22Rv1 (cell line): ENCODE measurements around the gene MAP2K7.
A peak's percentile ranks its signal among the peaks of the same experiment; 100 is the strongest.

Source experiments
- ZFX ChIP-seq: fragments of 450-650 bp; IDR thresholded peaks from 2 replicates; pipeline ENCODE4 v1.6.1; 2017; ENCODE audit warnings: antibody characterized with exemption, borderline replicate concordance
- TF ChIP-seq, protein P1 (sequence below): fragments of 450-650 bp; IDR thresholded peaks from 2 replicates; pipeline ENCODE4 v1.5.1; 2017; ENCODE audit warnings: mild to moderate bottlenecking

DNA sequence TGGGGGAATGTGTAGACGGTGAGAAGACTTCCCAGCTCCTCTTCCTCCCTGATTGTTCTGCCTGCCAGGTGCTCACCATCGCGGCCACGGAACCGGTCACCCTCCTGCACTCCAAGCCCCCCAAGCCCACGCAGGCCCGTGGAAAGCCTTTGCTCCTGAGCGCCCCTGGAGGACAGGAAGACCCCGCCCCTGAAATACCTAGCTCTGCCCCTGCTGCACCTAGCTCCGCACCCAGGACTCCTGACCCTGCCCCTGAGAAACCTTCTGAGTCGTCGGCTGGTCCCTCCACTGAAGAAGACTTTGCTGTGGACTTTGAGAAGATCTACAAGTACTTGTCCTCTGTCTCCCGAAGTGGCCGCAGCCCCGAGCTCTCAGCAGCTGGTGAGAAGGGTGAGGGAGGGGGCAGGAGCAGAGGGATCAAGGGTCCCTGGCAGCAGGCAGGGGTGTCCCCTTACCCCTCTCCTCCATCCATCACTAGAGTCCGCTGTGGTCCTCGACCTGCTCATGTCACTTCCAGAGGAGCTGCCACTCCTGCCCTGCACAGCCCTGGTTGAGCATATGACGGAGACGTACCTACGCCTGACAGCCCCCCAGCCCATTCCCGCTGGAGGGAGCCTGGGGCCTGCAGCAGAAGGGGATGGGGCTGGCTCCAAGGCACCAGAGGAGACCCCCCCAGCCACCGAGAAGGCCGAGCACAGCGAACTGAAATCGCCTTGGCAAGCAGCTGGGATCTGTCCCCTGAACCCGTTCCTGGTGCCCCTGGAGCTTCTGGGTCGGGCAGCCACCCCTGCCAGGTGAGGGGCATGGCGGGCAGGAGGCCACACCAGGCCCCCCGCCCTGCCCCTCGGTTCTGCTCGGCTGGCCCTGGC, 18.5 kb downstream of the MAP2K7 start:
- TF ChIP-seq, protein P1, sequence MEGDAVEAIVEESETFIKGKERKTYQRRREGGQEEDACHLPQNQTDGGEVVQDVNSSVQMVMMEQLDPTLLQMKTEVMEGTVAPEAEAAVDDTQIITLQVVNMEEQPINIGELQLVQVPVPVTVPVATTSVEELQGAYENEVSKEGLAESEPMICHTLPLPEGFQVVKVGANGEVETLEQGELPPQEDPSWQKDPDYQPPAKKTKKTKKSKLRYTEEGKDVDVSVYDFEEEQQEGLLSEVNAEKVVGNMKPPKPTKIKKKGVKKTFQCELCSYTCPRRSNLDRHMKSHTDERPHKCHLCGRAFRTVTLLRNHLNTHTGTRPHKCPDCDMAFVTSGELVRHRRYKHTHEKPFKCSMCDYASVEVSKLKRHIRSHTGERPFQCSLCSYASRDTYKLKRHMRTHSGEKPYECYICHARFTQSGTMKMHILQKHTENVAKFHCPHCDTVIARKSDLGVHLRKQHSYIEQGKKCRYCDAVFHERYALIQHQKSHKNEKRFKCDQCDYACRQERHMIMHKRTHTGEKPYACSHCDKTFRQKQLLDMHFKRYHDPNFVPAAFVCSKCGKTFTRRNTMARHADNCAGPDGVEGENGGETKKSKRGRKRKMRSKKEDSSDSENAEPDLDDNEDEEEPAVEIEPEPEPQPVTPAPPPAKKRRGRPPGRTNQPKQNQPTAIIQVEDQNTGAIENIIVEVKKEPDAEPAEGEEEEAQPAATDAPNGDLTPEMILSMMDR, result 0 out of 2 replicates have a peak, but pooled peaks have one; percentile 9
- TF ChIP-seq ZFX, result no peak
